ENCODE measurements around the gene CHIA.

Gene CHIA

GRCh38 chr1:111361761-111362160 is 71.1 kb downstream of the CHIA start:
- in situ Hi-C loops (cut with MboI; ENCODE audit: low sequenced_read_pairs) = no loop called here

- in situ Hi-C loops (cut with MboI; ENCODE audit: low sequenced_read_pairs) = no loop called here
Observed at GRCh38 chr1:111364690-111365089, 74.0 kb downstream of the CHIA start.

GRCh38 chr1:111366256-111366655 is 75.6 kb downstream of the CHIA start:
- in situ Hi-C loops (cut with MboI; ENCODE audit: low sequenced_read_pairs) = no loop called here

- in situ Hi-C loops (cut with MboI; ENCODE audit: low sequenced_read_pairs) = no loop called here
Observed at GRCh38 chr1:111369177-111369576, 78.5 kb downstream of the CHIA start.

GRCh38 chr1:111369645-111370044 is 79.0 kb downstream of the CHIA start:
- in situ Hi-C loops (cut with MboI; ENCODE audit: low sequenced_read_pairs) = no loop called here

Data from hTERT RPE-1 (cell line).